AG08395 (cell line): ENCODE data around the gene CAPZA1.
"Not testable (repeated sequence)": the region's sequence is repeated elsewhere in the genome, so short reads cannot be mapped to it uniquely, and the experiment has no call there.

Experiments used
- DNase-seq: peaks from one replicate; pipeline ENCODE4 v3.0.0; 2012; ENCODE audit warnings: mixed read lengths, low spot score

Gene CAPZA1

DNA sequence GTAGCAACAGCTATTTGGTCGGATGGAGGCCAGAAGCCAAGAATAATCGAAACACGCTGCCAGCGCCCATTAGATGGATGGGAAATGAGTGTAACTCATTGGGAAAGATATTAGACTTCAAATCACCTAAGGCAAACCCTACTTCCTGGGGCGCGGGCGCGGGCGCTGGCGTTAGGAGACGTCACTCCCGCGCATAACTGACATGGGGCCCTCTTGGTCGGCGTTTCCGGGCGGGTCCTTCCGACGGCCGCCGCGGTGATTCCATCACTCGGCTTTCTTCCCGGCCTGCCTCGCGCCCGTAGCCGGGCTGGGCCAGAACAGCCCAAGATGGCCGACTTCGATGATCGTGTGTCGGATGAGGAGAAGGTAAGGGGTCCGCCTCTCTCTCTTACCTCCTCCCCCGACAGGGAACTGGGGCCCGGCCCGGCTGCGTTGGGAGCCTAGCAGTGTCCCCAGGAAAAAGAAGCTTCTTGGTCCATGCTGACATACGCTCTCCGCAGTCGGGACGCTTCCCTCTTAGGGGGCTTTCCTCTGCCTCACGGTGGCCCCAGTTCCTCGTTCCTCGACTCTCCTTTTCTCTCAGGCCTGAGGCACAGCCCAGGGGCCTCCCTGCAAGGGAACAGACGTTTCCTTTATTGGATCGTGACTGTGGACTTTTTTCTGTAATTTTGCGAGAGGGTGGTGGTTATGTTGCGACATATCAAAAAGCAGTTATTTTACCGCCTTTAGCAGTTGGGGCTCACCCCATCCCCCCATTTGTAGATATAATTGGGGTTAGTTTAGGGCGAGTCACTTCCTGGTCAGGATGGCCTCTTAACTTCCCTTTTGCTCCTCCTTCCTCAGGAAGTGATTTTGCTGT, at the start of gene CAPZA1:
TSS of gene CAPZA1 (plus strand) at position 315 of the 859 bp plus-strand sequence. CDS start at position 328, 13 bp downstream.
- peak; percentile 95 for DNase-seq

DNA sequence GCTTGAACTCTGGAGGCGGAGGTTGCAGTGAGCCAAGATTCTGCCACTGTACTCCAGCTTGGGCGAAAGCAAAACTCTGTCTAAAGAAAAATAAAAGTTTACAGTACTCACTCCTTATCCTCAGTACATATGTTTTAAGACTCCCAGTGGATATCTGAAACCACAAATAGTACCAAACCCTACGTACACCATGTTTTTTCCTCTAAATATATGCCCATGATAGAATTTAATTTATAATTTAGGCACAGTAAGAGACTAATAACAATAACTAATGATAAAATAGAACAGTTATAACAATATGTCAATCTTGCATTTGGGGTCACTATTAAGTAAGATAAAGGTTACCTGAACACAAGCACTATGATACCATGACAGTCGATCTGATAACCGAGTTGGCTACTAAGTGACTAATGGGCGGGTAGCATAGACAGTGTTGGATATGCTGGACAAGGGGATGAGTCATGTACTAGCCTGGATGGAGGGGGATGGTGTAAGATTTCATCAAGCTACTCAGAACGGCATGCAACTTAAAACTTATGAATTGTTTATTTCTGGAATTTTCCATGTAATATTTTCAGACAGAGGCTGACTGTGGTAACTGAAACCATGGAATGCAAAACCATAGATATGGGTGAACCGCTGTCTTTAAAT, 44.4 kb upstream of the CAPZA1 start:
- peak; percentile 26 for DNase-seq

DNA sequence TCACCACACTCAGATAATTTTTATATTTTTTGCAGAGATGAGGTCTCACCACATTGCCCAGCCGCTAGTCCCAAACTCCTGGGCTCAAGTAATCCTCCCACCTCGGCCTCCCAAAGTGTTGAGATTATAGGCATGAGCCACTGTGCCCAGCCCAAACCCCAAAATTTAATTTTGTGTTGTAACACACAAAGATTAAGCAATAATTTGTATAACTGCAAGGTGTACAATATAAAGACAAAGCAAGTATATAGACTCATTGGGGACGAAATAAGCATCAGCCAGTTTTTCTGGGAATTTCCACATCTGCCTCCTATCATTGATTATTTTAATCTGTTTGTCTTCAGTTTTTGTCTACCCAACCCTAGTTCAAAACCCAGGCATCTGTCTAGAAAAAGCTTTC, 43.4 kb upstream of the CAPZA1 start:
- DNase-seq = no peak

DNA sequence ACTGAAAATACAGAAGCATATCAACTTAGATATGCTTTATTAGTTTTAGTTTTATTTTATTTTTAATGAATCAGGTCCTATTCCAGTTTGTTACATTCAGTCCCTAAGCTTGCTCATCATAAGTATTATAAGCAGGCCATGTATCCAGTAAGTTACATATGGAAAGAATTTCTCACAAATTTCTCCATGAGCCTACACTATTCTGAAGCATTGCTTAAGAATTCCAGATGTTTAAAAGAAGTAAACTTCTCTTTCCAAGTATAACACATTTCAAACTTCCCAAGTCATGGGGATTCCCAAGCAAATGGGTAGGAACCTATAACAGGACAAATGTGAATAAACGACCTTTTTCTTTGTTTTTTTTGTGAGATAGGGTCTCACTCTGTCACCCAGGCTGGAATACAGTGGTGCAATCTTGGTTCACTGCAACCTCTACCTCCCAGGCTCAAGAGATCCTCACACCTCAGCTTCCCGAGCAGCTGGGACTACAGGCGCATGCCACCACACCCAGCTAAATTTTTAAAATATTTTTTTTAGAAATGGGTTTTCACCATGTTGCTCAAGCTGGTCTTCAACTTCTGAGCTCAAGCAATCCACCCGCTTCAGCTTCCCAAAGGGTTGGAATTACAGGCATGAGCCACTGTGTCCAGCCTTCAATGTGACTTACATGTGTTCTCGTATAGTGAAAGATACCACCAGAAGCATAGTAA, 39.7 kb upstream of the CAPZA1 start:
- DNase-seq = no peak

DNA sequence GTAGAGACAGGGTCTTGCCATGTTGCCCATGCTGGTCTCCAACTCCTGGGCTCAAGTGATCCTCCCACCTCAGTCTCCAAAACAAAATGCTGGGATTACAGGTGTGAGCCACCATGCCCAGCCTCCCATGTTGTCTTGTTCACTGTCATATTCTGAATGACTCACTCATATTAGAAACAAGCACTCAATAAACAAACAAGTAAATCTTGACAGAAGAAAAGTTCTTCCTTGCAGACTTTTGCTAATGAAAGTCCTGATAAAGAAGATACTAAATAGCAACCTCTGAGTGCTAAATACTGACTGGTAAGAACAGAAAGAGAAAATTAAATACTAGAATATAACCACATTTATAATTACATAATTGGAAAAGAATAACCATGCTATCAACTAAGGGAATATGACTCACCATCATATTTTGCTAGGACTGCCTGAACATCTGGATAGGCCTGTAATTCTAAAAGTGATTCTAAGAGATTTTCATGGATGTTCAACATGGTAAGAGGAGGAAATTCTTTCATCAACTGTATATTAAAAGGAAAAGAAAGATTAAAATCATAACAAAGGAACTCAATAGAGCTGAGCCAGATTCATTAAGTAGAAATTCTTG, 37.9 kb upstream of the CAPZA1 start:
- no peak for DNase-seq

DNA sequence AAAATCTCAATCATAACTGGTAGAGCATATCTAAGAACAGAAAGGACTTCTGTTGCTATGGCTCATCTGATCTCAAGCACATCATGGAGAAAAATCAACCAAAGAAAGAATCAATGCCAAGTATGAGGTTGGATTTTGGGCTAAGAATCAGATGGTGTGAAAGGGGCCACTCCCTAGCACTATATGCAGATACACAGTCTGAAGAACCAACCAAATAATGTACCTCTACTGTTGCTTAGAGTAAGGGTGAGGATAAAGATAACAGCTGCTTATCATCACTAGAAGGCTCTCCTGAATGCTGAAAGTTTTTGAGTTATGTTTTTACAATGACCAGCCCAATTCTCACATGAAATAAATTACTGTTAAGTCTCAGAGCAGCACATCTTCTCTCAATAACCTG, 36.3 kb upstream of the CAPZA1 start:
- no peak for DNase-seq

DNA sequence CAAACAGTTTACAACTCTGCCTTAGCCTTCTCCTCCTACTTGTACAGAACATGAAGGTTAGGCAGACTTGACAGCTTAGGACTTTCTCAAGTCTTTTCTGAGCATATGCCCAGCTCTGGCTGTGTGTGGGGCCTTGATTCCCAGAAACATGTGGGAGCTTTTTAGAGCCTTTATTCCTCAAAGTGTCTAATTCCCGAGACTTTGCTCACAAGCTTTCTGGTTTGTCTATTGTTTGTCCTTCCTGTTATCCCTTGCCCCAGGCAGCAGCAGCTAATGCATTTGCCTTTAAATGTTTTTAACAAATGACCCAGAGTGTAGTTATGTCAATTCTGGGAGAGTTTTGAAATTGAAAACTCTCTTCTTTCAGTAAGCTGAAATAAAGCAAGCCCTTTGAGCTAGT, 29.9 kb upstream of the CAPZA1 start:
- no peak for DNase-seq

DNA sequence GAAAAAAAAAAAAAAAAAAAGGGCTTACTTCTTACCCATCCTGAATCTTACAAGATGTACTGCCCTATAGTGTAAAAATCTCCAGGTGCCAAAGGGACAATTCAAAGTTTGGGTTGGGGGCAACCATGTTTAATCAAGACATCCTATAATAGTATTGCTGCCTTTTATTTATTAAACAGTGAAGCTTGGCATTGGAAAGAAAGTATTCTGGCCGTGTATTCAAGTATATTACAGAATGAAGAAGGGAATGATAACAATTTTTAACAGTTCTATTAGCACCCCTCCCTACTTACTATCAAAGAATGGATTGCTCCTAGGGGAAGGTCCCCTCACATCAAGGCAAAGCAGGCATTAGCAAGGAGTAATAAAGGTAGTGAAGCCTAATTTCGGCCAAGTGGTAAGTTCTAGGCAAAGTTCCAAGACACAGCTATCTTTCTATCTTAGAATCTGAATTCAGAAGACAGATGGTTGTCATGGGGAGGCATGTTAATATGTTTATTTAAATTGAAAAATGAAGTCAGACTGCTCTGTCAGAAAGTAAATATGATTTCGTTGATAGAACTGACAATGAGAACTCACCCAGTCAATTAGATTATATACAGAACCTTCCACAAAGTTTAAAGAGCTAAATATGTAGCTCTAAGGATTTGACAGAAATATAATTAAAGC, 25.3 kb upstream of the CAPZA1 start:
- DNase-seq = no peak

DNA sequence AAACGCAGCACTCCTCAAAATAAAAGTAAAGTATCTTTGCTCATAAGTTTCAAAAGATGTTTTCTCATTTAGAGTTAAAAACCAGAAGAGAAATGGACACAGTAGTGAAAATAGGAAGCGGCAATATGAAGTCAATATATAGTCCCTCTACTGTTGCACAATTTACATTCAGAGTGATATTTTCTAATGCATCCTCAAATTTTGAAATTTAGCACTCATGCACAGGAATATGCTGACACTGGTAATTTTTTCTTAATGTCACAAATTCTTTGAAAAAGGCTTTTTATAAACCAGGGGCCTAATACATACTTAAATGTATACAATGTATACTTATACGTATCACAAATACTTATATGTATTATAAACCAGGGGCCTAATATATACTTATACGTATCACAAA, 20.2 kb upstream of the CAPZA1 start:
- DNase-seq = no peak

DNA sequence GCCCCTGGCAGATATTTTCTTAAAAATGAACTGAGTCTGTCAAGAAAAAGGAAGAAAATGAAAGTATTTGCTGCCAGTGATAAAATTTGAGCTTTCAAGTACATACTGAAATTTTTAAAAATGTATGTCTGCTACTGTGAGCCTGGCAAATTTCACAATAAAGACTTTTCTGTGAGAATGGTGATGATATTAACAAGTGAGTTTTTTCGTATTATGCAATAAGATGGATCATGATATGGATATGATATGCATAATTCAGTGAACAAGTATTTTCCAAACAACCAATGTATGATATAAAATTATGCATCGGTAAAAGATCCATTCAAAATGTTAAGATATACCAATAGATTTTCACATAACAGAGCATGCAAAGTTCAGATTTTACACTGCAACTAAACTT, 16.6 kb upstream of the CAPZA1 start:
- no peak for DNase-seq

DNA sequence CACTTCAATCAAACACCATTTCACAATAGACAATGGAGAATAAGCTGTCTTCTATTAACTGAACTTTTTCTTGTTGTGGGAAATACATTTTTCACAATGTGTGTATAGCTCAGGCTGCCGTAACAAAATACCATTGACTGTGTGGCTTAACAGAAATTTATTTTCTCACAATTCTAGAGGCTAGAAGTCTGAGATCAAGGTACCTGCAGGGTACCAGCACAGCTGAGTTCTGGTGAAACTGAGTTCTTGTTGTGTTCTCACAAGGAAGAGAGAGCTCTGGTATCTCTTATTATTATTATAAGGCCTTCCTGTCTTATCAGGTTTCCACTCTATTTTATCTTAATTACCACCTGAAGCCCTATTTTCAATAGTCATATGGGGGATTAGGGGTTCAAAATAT, 16.1 kb upstream of the CAPZA1 start:
- DNase-seq = no peak

DNA sequence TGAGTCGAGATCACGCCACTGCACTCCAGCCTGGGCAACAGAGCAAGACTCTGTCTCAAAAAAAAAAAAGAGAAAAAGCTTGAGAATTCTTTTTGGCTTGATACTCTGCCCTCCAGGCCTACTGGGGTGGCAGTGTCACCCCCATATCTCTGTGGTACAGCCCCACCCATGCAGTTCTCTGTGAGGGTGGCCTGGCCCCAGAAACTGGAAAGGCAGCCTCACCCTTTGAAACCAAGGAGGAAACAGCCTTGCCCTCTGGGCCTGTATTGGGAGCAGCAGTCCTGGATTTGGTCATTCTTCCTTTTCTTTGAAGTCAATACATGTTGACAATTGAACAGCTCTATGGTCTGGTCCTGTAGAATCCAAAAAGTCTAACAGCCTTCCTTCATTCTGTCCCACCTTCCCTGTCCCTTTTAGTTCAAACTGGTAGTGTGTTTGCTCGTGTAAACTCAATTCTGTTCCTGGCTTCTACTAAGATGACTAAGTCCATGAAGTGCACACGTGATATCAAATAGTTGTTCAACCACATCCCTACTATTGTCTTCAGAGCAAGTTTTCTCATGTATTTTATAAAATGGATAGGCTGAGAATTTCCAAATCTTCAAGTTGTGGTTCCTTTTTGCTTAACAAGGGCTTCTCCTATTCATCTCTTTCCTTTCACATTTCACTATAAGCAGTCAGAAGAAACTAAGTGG, 13.9 kb upstream of the CAPZA1 start:
- DNase-seq = no peak

DNA sequence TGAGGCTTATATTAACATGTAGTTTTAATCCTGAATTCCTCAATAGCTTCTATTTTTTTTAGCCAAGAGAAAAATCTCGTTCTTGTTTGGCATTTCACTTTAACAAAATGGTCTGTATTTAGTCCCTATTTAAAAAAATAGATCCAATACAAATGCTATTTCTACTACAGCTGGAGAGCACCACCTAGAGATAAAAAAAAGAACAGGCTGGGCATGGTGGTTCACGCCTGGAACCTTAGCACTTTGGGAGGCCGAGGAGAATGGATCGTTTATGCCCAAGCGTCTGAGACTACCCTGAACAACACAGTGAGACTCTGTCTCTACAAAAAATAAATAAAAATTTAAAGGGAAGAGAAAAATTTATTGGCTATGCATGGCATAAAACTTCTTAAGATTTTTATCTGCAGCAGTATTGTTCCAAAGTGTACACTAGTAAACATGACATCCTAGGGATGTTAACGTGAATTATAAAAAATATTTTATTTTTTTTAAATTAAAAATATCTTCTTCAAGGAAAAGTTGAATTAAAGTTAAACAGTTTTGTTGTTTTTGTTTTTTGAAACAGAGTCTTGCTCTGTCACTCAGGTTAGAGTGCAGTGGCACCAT, 5.1 kb upstream of the CAPZA1 start:
- DNase-seq = peak; percentile 50

DNA sequence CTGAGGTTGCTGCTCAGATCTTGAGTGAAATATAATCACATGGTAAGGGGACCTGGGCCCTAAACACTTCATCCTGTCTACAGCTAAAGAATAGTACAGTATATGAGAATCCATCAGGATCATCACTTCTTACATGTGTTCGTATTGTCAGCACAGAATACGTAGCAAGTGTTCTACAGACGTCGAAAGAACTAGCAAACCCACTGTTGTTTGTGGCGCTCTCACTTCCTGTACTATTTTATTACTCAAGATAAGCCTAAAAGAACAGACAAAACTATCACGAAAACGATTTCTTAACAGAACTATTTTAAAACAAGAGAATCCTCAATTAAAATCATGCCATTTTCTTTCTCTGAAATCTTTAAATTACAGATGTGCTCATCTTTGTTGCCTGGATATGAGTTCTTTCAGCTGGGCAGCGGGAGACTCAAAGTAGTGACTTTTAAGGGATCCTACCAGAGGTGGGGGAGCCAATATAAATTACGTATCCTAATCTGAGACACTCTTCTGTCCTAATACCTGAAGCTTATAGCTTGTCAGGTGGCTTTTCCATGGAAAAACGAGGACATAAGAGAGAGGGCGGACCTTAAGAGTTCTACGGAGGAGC, 1.4 kb upstream of the CAPZA1 start:
- peak; percentile 27 for DNase-seq

DNA sequence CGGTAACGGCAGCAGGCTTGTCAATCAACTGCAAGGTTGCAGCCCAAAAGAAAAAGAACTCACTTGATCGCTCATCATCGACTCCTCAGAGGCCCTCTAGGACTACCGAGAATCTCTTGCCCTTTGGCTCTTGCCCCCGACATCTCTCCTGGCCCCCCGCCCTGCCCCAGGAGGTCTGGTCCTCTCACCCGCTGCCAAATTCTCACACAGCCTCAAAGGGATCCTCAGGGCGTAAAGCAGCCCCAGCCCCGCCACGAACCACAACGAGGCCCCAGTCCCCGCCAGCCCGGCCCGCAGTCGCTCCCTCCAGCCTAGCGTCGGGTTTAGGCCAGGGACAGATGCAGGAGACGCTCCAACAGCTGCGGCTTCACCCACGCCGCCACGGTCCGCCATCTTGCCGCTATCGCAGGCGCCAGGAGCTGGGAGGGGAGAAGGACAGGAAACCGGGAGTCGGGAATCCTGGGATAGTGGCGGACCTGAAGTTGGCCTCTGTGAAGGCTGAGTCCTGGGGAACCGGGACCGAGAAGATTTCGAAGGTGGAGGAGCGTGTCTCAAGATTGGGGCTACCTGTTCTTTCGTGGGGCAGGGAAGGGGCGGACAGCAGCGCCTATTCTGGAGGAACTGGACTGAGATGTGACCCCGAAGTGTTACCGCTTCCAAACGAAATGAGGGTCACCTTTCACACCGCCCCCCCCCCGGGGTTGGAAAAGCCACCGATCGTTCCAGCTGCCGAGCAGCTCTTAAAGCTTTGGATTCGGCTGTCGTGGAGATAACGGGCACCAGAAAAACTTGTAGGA, 713 bp upstream of the CAPZA1 start, which contains the start of gene ST7L:
TSS of gene ST7L (minus strand) at position 421 of the 797 bp plus-strand sequence. CDS start at position 393, 28 bp downstream.
- DNase-seq = peak; percentile 70

DNA sequence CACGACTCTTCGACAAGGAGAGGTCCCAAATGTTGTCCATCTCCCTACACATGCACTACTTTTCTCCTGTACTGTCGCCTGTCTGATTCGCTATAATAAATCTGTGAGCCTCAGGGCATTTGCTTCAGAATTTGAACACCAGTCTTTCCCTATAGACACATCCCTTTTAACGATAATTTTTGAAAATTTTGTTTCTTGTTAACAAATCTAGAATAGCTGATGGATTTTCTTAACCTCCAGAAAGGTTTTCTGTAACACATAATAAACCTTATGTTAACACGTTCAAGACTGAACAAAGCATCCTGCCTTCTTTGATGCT, 704 bp downstream of the CAPZA1 start:
- DNase-seq = no peak

DNA sequence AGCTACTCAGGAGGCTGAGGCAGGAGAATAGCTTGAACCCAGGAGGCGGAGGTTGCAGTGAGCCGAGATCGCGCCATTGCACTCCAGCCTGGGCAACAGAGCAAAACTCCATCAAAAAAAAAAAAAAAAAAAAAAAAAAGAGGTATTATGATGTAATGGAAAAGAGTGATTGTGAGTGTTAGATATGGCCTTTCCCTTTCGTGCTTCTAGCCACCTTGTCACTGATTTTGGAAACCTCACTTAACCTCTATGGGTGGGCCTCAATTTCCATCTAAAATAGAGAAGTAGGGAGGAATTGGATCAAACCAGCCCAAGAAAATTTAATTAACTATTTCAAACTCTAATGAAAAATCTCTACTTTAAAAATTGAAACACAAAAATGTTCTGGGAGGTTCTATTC, 4.9 kb downstream of the CAPZA1 start:
- not testable (repeated sequence) for DNase-seq

DNA sequence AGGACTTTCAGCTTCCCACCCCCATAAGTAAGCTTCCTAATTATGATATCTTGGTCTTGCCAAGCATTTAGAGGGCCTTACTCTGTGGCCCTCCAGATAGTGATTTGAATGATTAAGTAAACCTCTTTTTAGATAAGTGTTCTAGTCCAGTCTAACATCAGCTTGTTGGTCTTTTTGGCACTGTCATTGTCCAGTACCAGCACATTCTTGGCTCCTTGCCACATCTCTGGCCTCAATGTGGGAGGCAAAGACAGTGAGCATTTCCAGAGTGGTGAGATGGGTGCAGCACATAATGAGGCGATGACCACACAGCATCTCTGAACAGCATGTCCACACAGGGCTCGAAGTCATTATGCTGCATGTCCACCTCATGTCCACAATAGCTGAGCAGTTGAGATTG, 6.1 kb downstream of the CAPZA1 start:
- peak; percentile 15 for DNase-seq

DNA sequence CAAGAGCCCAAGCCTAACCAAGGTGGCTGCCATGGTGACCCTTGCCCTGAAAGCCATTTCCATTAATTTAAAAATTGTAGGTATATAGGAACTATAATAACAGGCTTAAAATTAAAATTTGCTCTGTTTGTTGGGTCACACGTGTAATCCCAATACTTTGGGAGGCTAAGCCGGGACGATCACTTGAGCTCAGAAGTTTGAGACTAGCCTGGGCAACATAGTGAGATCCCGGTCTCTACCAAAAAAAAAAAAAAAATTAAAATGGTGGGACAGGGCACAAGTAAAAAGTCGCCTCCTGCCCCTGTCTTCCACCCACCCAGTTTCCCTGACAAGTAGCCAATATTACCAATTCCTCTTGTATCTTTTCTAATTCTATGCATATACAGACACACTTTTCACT, 6.6 kb downstream of the CAPZA1 start:
- no peak for DNase-seq

DNA sequence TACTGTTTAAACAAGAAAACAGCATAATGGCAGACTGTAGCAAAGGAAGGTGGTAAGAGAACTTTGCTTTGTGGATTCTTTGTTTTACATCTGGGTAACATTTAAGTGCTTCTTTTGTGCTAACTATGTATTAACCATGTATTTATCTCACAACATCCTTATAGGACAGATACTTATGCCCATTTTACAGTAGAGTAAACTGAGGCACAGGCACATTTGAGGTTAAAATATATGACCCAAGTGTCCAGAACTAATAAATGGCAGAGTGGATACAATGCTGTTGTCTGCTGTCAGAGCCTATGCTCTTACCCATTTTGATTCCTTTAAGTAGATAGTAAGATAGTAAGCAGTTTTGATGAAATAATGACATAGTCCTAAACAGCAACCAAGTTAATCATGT, 7.3 kb downstream of the CAPZA1 start:
- DNase-seq = no peak
